GM12878 (cell line): Measurements from ENCODE around the gene ACER3. TPM values are rescaled to one million over a fixed set of nuclear protein-coding genes. Genes with fewer than 3 reads are reported as not detected.

ENCODE experiments used
- ATAC-seq: fragments of 200-7000 bp; cut with Tn5 transposase; 3 replicates; pipeline ENCODE4 v1.9.1; 2020; ENCODE audit warnings: mild to moderate bottlenecking, moderate library complexity
- BruUV-seq: library from RNA; stranded (reverse); fragments of 400-500 nt; replicated peaks from 2 replicates; lab custom pipeline; 2021; lab: Mats Ljungman, UMichigan
- CTCF ChIA-PET: fragments of 300-600 bp; sonication (Branson Sonifier 250); formaldehyde crosslinking; extraction: SDS; loops from one replicate; lab custom pipeline; 2021; ENCODE audit warnings: inconsistent platforms; lab: Yijun Ruan, JAX
- POLR2A ChIA-PET: fragments of 350-600 bp; formaldehyde crosslinking; extraction: SDS; loops from one replicate; lab custom pipeline; 2021; ENCODE audit warnings: inconsistent platforms; lab: Charles Lee
- RAD21 ChIA-PET: fragments of 300-600 bp; sonication (Branson Sonifier 250); formaldehyde crosslinking; loops from one replicate; lab custom pipeline; 2023; ENCODE audit warnings: antibody characterized with exemption; ENCODE audit not compliant: unreplicated experiment; lab: Charles Lee
- SMC1A ChIA-PET: fragments of 300-600 bp; sonication (Branson Sonifier 250); formaldehyde crosslinking; loops from one replicate; lab custom pipeline; 2023; ENCODE audit not compliant: unreplicated experiment, uncharacterized antibody; lab: Charles Lee
- DNase-seq: peaks from one replicate; pipeline ENCODE4 v3.0.0-alpha.2; 2011; ENCODE audit warnings: low read depth, low spot score
- FAIRE-seq: peaks from 3 replicates; lab custom pipeline; 2011; peaks lifted over from hg19 to GRCh38; lab: Jason Lieb, UNC
- H2AFZ ChIP-seq: 2 replicates; pipeline ENCODE4 v1.6.0; 2011; ENCODE audit warnings: low read depth, low read length, control low read depth; ENCODE audit not compliant: control insufficient read depth
- H3K27ac ChIP-seq: 2 replicates; pipeline ENCODE4 v1.5.1; 2011; ENCODE audit warnings: control low read depth; ENCODE audit not compliant: control insufficient read depth, insufficient read depth
- H3K27me3 ChIP-seq, 2 experiments: replicated peaks in 1 of 2; 2 replicates each; pipeline versions ENCODE4 v1.6.0 to v1.6.1; 2011; ENCODE audit warnings: low read length in 1 of 2; ENCODE audit not compliant: control insufficient read depth in 2 of 2, insufficient read depth in 2 of 2
- H3K36me3 ChIP-seq, 2 experiments: 2 replicates each; pipeline ENCODE4 v1.5.1; 2011; ENCODE audit warnings: low read length in 1 of 2; ENCODE audit not compliant: control insufficient read depth in 2 of 2, insufficient read depth in 2 of 2
- H3K4me1 ChIP-seq: 2 replicates; pipeline ENCODE4 v1.6.1; 2011; ENCODE audit warnings: mild to moderate bottlenecking, low read length, moderate library complexity, mixed read lengths; ENCODE audit not compliant: control insufficient read depth, insufficient read depth
- H3K4me2 ChIP-seq: 2 replicates; pipeline ENCODE4 v1.6.0; 2011; ENCODE audit warnings: control low read depth; ENCODE audit not compliant: control insufficient read depth, insufficient read depth
- H3K4me3 ChIP-seq: fragments of 200-600 bp; sonication (generic); 2 replicates; pipeline ENCODE4 v1.5.1; 2016
- H3K79me2 ChIP-seq: 2 replicates; pipeline ENCODE4 v1.6.0; 2011; ENCODE audit warnings: low read length; ENCODE audit not compliant: control insufficient read depth, insufficient read depth
- H3K9ac ChIP-seq: 2 replicates; pipeline ENCODE4 v1.8.0; 2011; ENCODE audit warnings: low read length, control low read depth, mixed read lengths; ENCODE audit not compliant: control insufficient read depth, insufficient read depth
- H3K9me3 ChIP-seq: replicated peaks from 3 replicates; pipeline ENCODE4 v1.5.1; 2011; ENCODE audit warnings: mild to moderate bottlenecking, low read length; ENCODE audit not compliant: control insufficient read depth, insufficient read depth
- H4K20me1 ChIP-seq: 2 replicates; pipeline ENCODE4 v1.6.0; 2011; ENCODE audit not compliant: control insufficient read depth, insufficient read depth
- CEBPZ ChIP-seq: fragments of 150-350 bp; IDR thresholded peaks from 2 replicates; pipeline ENCODE4 v1.6.1; 2016; ENCODE audit warnings: low read depth, low read length
- CHD1 ChIP-seq: IDR thresholded peaks from 2 replicates; pipeline ENCODE4 v1.6.1; 2012; ENCODE audit warnings: low read depth, low read length, improper control_type of control experiment
- CREB1 ChIP-seq: IDR thresholded peaks from 2 replicates; pipeline ENCODE4 v1.6.1; 2012; ENCODE audit warnings: low read depth, mild to moderate bottlenecking, inconsistent platforms
- EED ChIP-seq: sonication (generic); IDR thresholded peaks from 2 replicates; pipeline ENCODE4 v1.6.1; 2016; ENCODE audit warnings: antibody characterized with exemption, low read depth
- FOXK2 ChIP-seq: fragments of 450-650 bp; IDR thresholded peaks from 2 replicates; pipeline ENCODE4 v1.6.1; 2017; ENCODE audit warnings: mild to moderate bottlenecking, moderate library complexity
- IRF3 ChIP-seq: fragments of 450-650 bp; IDR thresholded peaks from 2 replicates; pipeline ENCODE4 v1.6.1; 2014; ENCODE audit warnings: mild to moderate bottlenecking
- JUND ChIP-seq: IDR thresholded peaks from 2 replicates; pipeline ENCODE4 v1.6.1; 2012; ENCODE audit warnings: low read depth, mild to moderate bottlenecking, low read length, improper control_type of control experiment, moderate library complexity
- MTA3 ChIP-seq: IDR thresholded peaks from 2 replicates; pipeline ENCODE4 v1.6.1; 2012; ENCODE audit warnings: low read length, inconsistent platforms, borderline replicate concordance
- MXI1 ChIP-seq: fragments of 150-350 bp; IDR thresholded peaks from 2 replicates; pipeline ENCODE4 v1.6.1; 2011; ENCODE audit warnings: low read depth, mild to moderate bottlenecking, inconsistent platforms, low read length, improper control_type of control experiment
- NFYB ChIP-seq: IDR thresholded peaks from 2 replicates; pipeline ENCODE4 v1.6.1; 2011; ENCODE audit warnings: low read depth, mild to moderate bottlenecking, low read length, improper control_type of control experiment, moderate library complexity; ENCODE audit not compliant: insufficient read depth
- RAD21 ChIP-seq: IDR thresholded peaks from 2 replicates; pipeline ENCODE4 v1.6.1; 2011; ENCODE audit warnings: mild to moderate bottlenecking, low read depth, low read length, moderate library complexity; ENCODE audit not compliant: insufficient read depth
- SKIL ChIP-seq: fragments of 450-650 bp; IDR thresholded peaks from 2 replicates; pipeline ENCODE4 v1.6.1; 2017; ENCODE audit warnings: mild to moderate bottlenecking, low read depth, inconsistent platforms; ENCODE audit not compliant: poor library complexity, severe bottlenecking
- SMARCA5 ChIP-seq: fragments of 450-650 bp; IDR thresholded peaks from 2 replicates; pipeline ENCODE4 v1.6.1; 2017; ENCODE audit warnings: mild to moderate bottlenecking
- SMC3 ChIP-seq: IDR thresholded peaks from 2 replicates; pipeline ENCODE4 v1.6.1; 2011; ENCODE audit warnings: low read length, improper control_type of control experiment, borderline replicate concordance
- SREBF2 ChIP-seq: IDR thresholded peaks from 2 replicates; pipeline ENCODE4 v1.6.1; 2012; ENCODE audit warnings: mild to moderate bottlenecking, low read length
- YY1 ChIP-seq: IDR thresholded peaks from 2 replicates; pipeline ENCODE4 v1.6.1; 2011; ENCODE audit warnings: low read depth, mild to moderate bottlenecking, low read length
- ZNF274 ChIP-seq: IDR thresholded peaks from one replicate; pipeline ENCODE4 v1.8.0; 2011; ENCODE audit not compliant: insufficient read length, insufficient read depth
- ZNF622 ChIP-seq: fragments of 450-650 bp; IDR thresholded peaks from 2 replicates; pipeline ENCODE4 v1.6.1; 2017; ENCODE audit warnings: mild to moderate bottlenecking, inconsistent platforms
- WGBS: methylation state at CpG from one replicate; pipeline ENCODE4 v1.1.6; 2016; ENCODE audit warnings: low lambda C conversion rate; ENCODE audit not compliant: insufficient replicate concordance, insufficient coverage; ENCODE audit errors: missing lambda C conversion rate; 5-methylcytosine and 5-hydroxymethylcytosine counted together
- in situ Hi-C: fragments of 300-500 bp; cut with MboI; formaldehyde crosslinking; loops from 9 replicates; pipeline ENCODE4 v1.14.3; 2018; ENCODE audit warnings: mixed read lengths
- intact Hi-C: fragments of 100-400 bp; cut with micrococcal nuclease; formaldehyde crosslinking; loops from one replicate; pipeline ENCODE4 v1.14.2; 2022; ENCODE audit not compliant: unreplicated experiment
- polyA plus RNA-seq, 11 experiments: library from polyadenylated mRNA; depleted of rRNA in 4 of 11; unstranded in 6 of 11; stranded (reverse) in 5 of 11; fragments of >200 nt; fragmentation: Nextera tagmentation in 4 of 11; fragmentation: Illumina TruSeq in 1 of 11; extraction: Ambion mirVana in 4 of 11; extraction: Trizol in 1 of 11; gene quantifications; 1 replicate in 1 of 11; 2 replicates in 10 of 11; pipeline versions ENCODE4 v1.2.1 to v1.2.3, GENCODE V29; 2011 to 2016; ENCODE audit warnings: inconsistent platforms in 2 of 11, missing spikeins in 2 of 11, low read depth in 1 of 11
- total RNA-seq, 4 experiments: library from RNA; depleted of rRNA in 3 of 4; stranded (reverse); fragments of >200 nt in 3 of 4; fragmentation: Illumina TruSeq in 1 of 4; extraction: Trizol in 1 of 4; gene quantifications; 2 replicates each; pipeline versions ENCODE4 v1.2.1 to v1.2.3, GENCODE V29; 2013 to 2021

ACER3 gene
- total and polyA plus RNA-seq, 10 of the 15 experiments (the other 5 are each of a cell fraction or from before 2014, with no cell fraction given) = 2.8 to 17.4 (median 10.3) TPM

GRCh38 chr11:76918941-76919386 is 58.2 kb downstream of the ACER3 start:
- Histone ChIP-seq H3K27ac (no peak overlapping the region), H3K27me3 (no peaks in the 10 kb centered on the region), H3K4me3 (no peak overlapping the region), H3K9me3 (no peaks in the 10 kb centered on the region), H2AFZ (peak overlapping the region; percentile 75), H3K9ac (no peak overlapping the region), H3K4me2 (no peak overlapping the region), H3K79me2 (no peaks in the 10 kb centered on the region), H3K36me3 (no peaks in the 10 kb centered on the region), H3K4me1 (no peaks in the 10 kb centered on the region), H4K20me1 (no peaks in the 10 kb centered on the region)
- 39% methylated on average over 3 of the region's 3 CpGs for WGBS
- peak; percentile 19 for DNase-seq
- ChIA-PET RAD21 (interaction anchor here (0.8 to 7.5 kb wide), 19 partner anchors 24 to 197 kb away, joined by 3 to 84 read pairs (median 7); no protein-coding TSS in a partner anchor), SMC1A (interaction anchor here (0.7 to 6.0 kb wide), 26 partner anchors 11 to 375 kb away, joined by 3 to 88 read pairs (median 4); partner anchors contain the start of gene B3GNT6), CTCF (interaction anchor here (0.6 to 7.7 kb wide), 60 partner anchors 10 to 659 kb away, joined by 3 to 229 read pairs (median 6); partner anchors contain the start of gene B3GNT6), POLR2A (interaction anchor here (0.6 to 1.2 kb wide), 2 partner anchors 87 to 110 kb away, joined by 3 to 4 read pairs; no protein-coding TSS in a partner anchor)
- ATAC-seq = peak; percentile 87
- in situ Hi-C loops (loop anchor here (5.0 kb wide), 1 partner anchor 107 kb away; no protein-coding TSS in a partner anchor), intact Hi-C loops (loop anchor here (1.0 to 2.0 kb wide), 3 partner anchors 109 to 185 kb away; no protein-coding TSS in a partner anchor)
- peak; percentile 54 for FAIRE-seq
- BruUV-seq = no TSS peak
- peak; percentile 85 for TF ChIP-seq RAD21
- TF ChIP-seq SMARCA5 = peak; percentile 27; the same call in 1 of the 2 replicates
- no peak for TF ChIP-seq MTA3
- peak; percentile 58; the same call in 1 of the 2 replicates for TF ChIP-seq SMC3
- TF ChIP-seq NFYB = no peak
- TF ChIP-seq MXI1 = no peak
- no peak for TF ChIP-seq IRF3
- no peak for TF ChIP-seq CREB1
- no peak for TF ChIP-seq ZNF274
- no peak for TF ChIP-seq FOXK2
- no peak for TF ChIP-seq CEBPZ
- TF ChIP-seq EED = no peak
- TF ChIP-seq SREBF2 = no peak
- TF ChIP-seq JUND = no peak
- TF ChIP-seq CHD1 = no peak
- 0 out of 2 replicates have a peak, but pooled peaks have one; percentile 14 for TF ChIP-seq YY1
- peak; percentile 15 for TF ChIP-seq SKIL
- TF ChIP-seq ZNF622 = no peak
